HepG2 (cell line): ENCODE measurements around the gene GPC6. TPM values are rescaled to one million over a fixed set of nuclear protein-coding genes. Genes with fewer than 3 reads are reported as not detected.

Experiments used
- ATAC-seq: fragments of 200-7000 bp; cut with Tn5 transposase; 3 replicates; pipeline ENCODE4 v1.9.1; 2020; ENCODE audit warnings: mild to moderate bottlenecking, moderate library complexity
- BruUV-seq: library from RNA; stranded (reverse); fragments of 400-500 nt; replicated peaks from 2 replicates; lab custom pipeline; 2021; lab: Mats Ljungman, UMichigan
- CTCF ChIA-PET: fragments of 300-600 bp; formaldehyde crosslinking; extraction: SDS; loops from one replicate; lab custom pipeline; 2021; ENCODE audit warnings: low total read pairs, inconsistent platforms, low intra/inter-chr PET ratio; lab: Yijun Ruan, JAX
- POLR2A ChIA-PET: fragments of 350-600 bp; sonication (Branson Sonifier 250); formaldehyde crosslinking; loops from one replicate; lab custom pipeline; 2020; ENCODE audit warnings: antibody characterized with exemption, inconsistent platforms; lab: Yijun Ruan, JAX
- DNase-seq: peaks from one replicate; pipeline ENCODE4 v3.0.0-alpha.2; 2015; ENCODE audit warnings: low spot score
- FAIRE-seq: peaks from 3 replicates; lab custom pipeline; 2011; peaks lifted over from hg19 to GRCh38; lab: Jason Lieb, UNC
- H2AFZ ChIP-seq: one replicate; pipeline ENCODE4 v1.6.1; 2011; ENCODE audit warnings: low read length, inconsistent platforms
- H3K27ac ChIP-seq: fragments of 300-600 bp; 3 replicates; pipeline ENCODE4 v1.8.0; 2011; ENCODE audit warnings: mixed run types, mild to moderate bottlenecking, mixed read lengths, low read length, inconsistent platforms; ENCODE audit not compliant: insufficient read depth; ENCODE audit errors: extremely low read length
- H3K27me3 ChIP-seq, 2 experiments: fragments of 200-600 bp in 1 of 2; 2 replicates in 1 of 2; 3 replicates in 1 of 2; pipeline versions ENCODE4 v1.6.0 to v1.8.0; 2011; ENCODE audit warnings: low read length in 2 of 2, mild to moderate bottlenecking in 2 of 2, moderate library complexity in 2 of 2, inconsistent platforms in 1 of 2; ENCODE audit not compliant: insufficient read depth in 2 of 2, control insufficient read depth in 1 of 2
- H3K36me3 ChIP-seq, 2 experiments: fragments of 200-600 bp in 1 of 2; replicated peaks in 1 of 2; 2 replicates in 1 of 2; 3 replicates in 1 of 2; pipeline versions ENCODE4 v1.5.1 to v1.8.0; 2011; ENCODE audit warnings: low read length in 2 of 2, inconsistent platforms in 1 of 2; ENCODE audit not compliant: insufficient read depth in 2 of 2, control insufficient read depth in 1 of 2
- H3K4me1 ChIP-seq: 2 replicates; pipeline ENCODE4 v1.5.1; 2012; ENCODE audit warnings: low read length, inconsistent platforms; ENCODE audit not compliant: insufficient read depth
- H3K4me2 ChIP-seq: 2 replicates; pipeline ENCODE4 v1.6.0; 2011; ENCODE audit warnings: low read depth, low read length, inconsistent platforms
- H3K4me3 ChIP-seq, 3 experiments: fragments of 200-600 bp in 1 of 3; sonication (generic), shearing (Covaris generic) in 1 of 3; replicated peaks in 1 of 3; 2 replicates each; pipeline ENCODE4 v1.5.1; 2011 to 2016; ENCODE audit warnings: low read length in 3 of 3, inconsistent platforms in 2 of 3, low read depth in 2 of 3, mild to moderate bottlenecking in 2 of 3, control low read depth in 1 of 3, mixed read lengths in 1 of 3; ENCODE audit not compliant: insufficient read depth in 1 of 3
- H3K79me2 ChIP-seq: one replicate; pipeline ENCODE4 v1.6.1; 2011; ENCODE audit warnings: low read length, inconsistent platforms; ENCODE audit not compliant: insufficient read depth
- H3K9ac ChIP-seq: 2 replicates; pipeline ENCODE4 v1.6.0; 2011; ENCODE audit warnings: mild to moderate bottlenecking, low read depth, low read length, inconsistent platforms; ENCODE audit not compliant: insufficient read depth
- H3K9me3 ChIP-seq: 2 replicates; pipeline ENCODE4 v1.5.1; 2012; ENCODE audit warnings: mild to moderate bottlenecking, low read length
- H4K20me1 ChIP-seq: 2 replicates; pipeline ENCODE4 v1.6.0; 2011; ENCODE audit warnings: inconsistent platforms, mild to moderate bottlenecking, low read length, moderate library complexity; ENCODE audit not compliant: insufficient read depth
- CENPX ChIP-seq: sonication (generic); formaldehyde crosslinking; IDR thresholded peaks from 2 replicates; pipeline ENCODE4 v1.9.0; 2021; ENCODE audit warnings: mild to moderate bottlenecking, missing genetic modification reagents, moderate library complexity
- ETV5 ChIP-seq: IDR thresholded peaks from 2 replicates; pipeline ENCODE4 v1.6.1; 2018; ENCODE audit warnings: missing biosample characterization, missing genetic modification reagents, inconsistent platforms, borderline replicate concordance
- HMGA1 ChIP-seq: sonication (generic); formaldehyde crosslinking; conservative IDR thresholded peaks from 2 replicates; pipeline ENCODE4 v1.4.0; 2020; ENCODE audit warnings: missing genetic modification reagents
- HNRNPH1 ChIP-seq: fragments of 200-400 bp; formaldehyde crosslinking; optimal IDR thresholded peaks from 2 replicates; pipeline ENCODE3; 2017; ENCODE audit warnings: mild to moderate bottlenecking, low read depth, low read length
- KLF13 ChIP-seq: sonication (generic); formaldehyde crosslinking; IDR thresholded peaks from 2 replicates; pipeline ENCODE4 v1.4.0; 2020; ENCODE audit warnings: mild to moderate bottlenecking, missing genetic modification reagents
- MTA3 ChIP-seq: sonication (generic); formaldehyde crosslinking; IDR thresholded peaks from 2 replicates; pipeline ENCODE4 v1.4.0; 2020; ENCODE audit warnings: missing genetic modification reagents
- NFATC3 ChIP-seq: sonication (generic); formaldehyde crosslinking; IDR thresholded peaks from 2 replicates; pipeline ENCODE4 v1.5.1; 2020; ENCODE audit warnings: mild to moderate bottlenecking, missing genetic modification reagents
- PRPF4 ChIP-seq: fragments of 200-400 bp; formaldehyde crosslinking; IDR thresholded peaks from 2 replicates; pipeline ENCODE4 v1.6.1; 2016; ENCODE audit warnings: low read length, low read depth; ENCODE audit not compliant: poor library complexity, severe bottlenecking
- SAFB2 ChIP-seq: sonication (generic); formaldehyde crosslinking; IDR thresholded peaks from 2 replicates; pipeline ENCODE4 v1.5.1; 2020; ENCODE audit warnings: missing genetic modification reagents, low read depth, mild to moderate bottlenecking, borderline replicate concordance
- TOPORS ChIP-seq: sonication (generic); formaldehyde crosslinking; IDR thresholded peaks from 2 replicates; pipeline ENCODE4 v1.8.0; 2023; ENCODE audit warnings: mild to moderate bottlenecking, missing genetic modification reagents
- ZBTB1 ChIP-seq: sonication (generic); formaldehyde crosslinking; IDR thresholded peaks from 2 replicates; pipeline ENCODE4 v1.4.0; 2020; ENCODE audit warnings: missing genetic modification reagents, borderline replicate concordance
- ZNF10 ChIP-seq: sonication (generic); formaldehyde crosslinking; IDR thresholded peaks from 2 replicates; pipeline ENCODE4 v1.4.0; 2020; ENCODE audit warnings: mild to moderate bottlenecking, low read depth, missing genetic modification reagents, borderline replicate concordance
- ZNF737 ChIP-seq: sonication (generic); formaldehyde crosslinking; IDR thresholded peaks from 2 replicates; pipeline ENCODE4 v1.5.0; 2020; ENCODE audit warnings: missing genetic modification reagents, mild to moderate bottlenecking, borderline replicate concordance
- WGBS: methylation state at CpG from one replicate; pipeline ENCODE4 v1.1.6; 2017; ENCODE audit warnings: low lambda C conversion rate; 5-methylcytosine and 5-hydroxymethylcytosine counted together
- in situ Hi-C: cut with HindIII; loops from 2 replicates; pipeline ENCODE4 v1.10.0; 2017; ENCODE audit warnings: low pct_unique_long_range_greater_than_20kb; ENCODE audit not compliant: extremely low pct_ligation_motif_present
- intact Hi-C: fragments of 100-400 bp; cut with micrococcal nuclease; formaldehyde crosslinking; loops from one replicate; pipeline ENCODE4 v1.10.0; 2022; ENCODE audit not compliant: unreplicated experiment
- polyA plus RNA-seq, 8 experiments: library from polyadenylated mRNA; depleted of rRNA in 3 of 8; stranded (reverse) in 7 of 8; unstranded in 1 of 8; fragments of >200 nt; fragmentation: Illumina TruSeq in 4 of 8; extraction: Trizol in 4 of 8; gene quantifications; 2 replicates each; pipeline versions ENCODE4 v1.2.1 to v1.2.3, GENCODE V29; 2011 to 2016; ENCODE audit warnings: low read depth in 4 of 8, missing spikeins in 1 of 8, mixed read lengths in 1 of 8; ENCODE audit not compliant: insufficient read depth in 1 of 8
- total RNA-seq, 5 experiments: library from RNA; depleted of rRNA; stranded (reverse); fragments of >200 nt; fragmentation: Illumina TruSeq; extraction: Trizol; gene quantifications; 2 replicates each; pipeline ENCODE4 v1.2.3, GENCODE V29; 2016; ENCODE audit warnings: low read depth in 1 of 5
- TF ChIP-seq, protein P1 (sequence below): sonication (generic); formaldehyde crosslinking; IDR thresholded peaks from 2 replicates; pipeline ENCODE4 v1.4.0; 2020; ENCODE audit warnings: missing genetic modification reagents
- TF ChIP-seq, protein P2 (sequence below): sonication (generic); formaldehyde crosslinking; IDR thresholded peaks from 2 replicates; pipeline ENCODE4 v1.4.0; 2020; ENCODE audit warnings: missing genetic modification reagents
- TF ChIP-seq, protein P3 (sequence below): sonication (generic); formaldehyde crosslinking; IDR thresholded peaks from 2 replicates; pipeline ENCODE4 v1.5.0; 2020; ENCODE audit warnings: missing genetic modification reagents

Gene GPC6
- total and polyA plus RNA-seq, 2 of the 13 experiments (the other 11 are each of a cell fraction or from before 2014, with no cell fraction given) = 24.5 to 33.9 TPM

DNA sequence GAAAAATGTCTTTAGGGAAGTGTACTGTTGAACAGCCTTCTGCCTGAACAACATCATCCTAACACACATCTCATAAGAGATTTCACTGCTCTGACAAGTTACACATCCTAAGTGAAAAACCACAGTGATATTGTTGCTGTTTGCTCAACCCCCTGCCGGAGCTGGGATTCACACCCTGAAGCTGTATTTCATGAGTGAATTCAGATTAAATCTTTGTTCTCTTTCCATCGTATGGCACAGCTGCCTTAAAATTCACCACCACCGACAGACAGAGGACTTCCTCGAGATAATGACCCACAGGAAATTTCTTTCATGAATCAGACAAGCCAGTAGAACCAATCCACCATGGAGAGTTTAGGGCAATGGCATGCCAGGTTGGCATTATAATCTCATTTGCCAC lies 972.1 kb downstream of the GPC6 start:
- Histone ChIP-seq H2AFZ (no peak overlapping the region), H3K79me2 (no peaks in the 10 kb centered on the region), H3K36me3 (no peaks in the 10 kb centered on the region), H3K4me3 (no peak overlapping the region), H3K27me3 (no peaks in the 10 kb centered on the region), H4K20me1 (no peaks in the 10 kb centered on the region), H3K9me3 (no peaks in the 10 kb centered on the region)
- no TSS peak for BruUV-seq
- in situ Hi-C loops = loop anchor here (25.0 kb wide), 1 partner anchor 961 kb away; the partner anchor contains the start of gene GPC6
- no peak for DNase-seq
- TF ChIP-seq, protein P1, sequence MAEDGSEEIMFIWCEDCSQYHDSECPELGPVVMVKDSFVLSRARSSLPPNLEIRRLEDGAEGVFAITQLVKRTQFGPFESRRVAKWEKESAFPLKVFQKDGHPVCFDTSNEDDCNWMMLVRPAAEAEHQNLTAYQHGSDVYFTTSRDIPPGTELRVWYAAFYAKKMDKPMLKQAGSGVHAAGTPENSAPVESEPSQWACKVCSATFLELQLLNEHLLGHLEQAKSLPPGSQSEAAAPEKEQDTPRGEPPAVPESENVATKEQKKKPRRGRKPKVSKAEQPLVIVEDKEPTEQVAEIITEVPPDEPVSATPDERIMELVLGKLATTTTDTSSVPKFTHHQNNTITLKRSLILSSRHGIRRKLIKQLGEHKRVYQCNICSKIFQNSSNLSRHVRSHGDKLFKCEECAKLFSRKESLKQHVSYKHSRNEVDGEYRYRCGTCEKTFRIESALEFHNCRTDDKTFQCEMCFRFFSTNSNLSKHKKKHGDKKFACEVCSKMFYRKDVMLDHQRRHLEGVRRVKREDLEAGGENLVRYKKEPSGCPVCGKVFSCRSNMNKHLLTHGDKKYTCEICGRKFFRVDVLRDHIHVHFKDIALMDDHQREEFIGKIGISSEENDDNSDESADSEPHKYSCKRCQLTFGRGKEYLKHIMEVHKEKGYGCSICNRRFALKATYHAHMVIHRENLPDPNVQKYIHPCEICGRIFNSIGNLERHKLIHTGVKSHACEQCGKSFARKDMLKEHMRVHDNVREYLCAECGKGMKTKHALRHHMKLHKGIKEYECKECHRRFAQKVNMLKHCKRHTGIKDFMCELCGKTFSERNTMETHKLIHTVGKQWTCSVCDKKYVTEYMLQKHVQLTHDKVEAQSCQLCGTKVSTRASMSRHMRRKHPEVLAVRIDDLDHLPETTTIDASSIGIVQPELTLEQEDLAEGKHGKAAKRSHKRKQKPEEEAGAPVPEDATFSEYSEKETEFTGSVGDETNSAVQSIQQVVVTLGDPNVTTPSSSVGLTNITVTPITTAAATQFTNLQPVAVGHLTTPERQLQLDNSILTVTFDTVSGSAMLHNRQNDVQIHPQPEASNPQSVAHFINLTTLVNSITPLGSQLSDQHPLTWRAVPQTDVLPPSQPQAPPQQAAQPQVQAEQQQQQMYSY = no peak
- no peak for TF ChIP-seq ZBTB1 (CRISPR knock-in tag)
- TF ChIP-seq HMGA1 (CRISPR knock-in tag) = no peak
- TF ChIP-seq SAFB2 (CRISPR knock-in tag) = no peak
- TF ChIP-seq, protein P2, sequence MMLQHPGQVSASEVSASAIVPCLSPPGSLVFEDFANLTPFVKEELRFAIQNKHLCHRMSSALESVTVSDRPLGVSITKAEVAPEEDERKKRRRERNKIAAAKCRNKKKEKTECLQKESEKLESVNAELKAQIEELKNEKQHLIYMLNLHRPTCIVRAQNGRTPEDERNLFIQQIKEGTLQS (CRISPR knock-in tag) = no peak
- no peak for TF ChIP-seq PRPF4
- TF ChIP-seq ZNF737 (CRISPR knock-in tag) = no peak
- TF ChIP-seq ETV5 = no peak
- no peak for TF ChIP-seq MTA3
- TF ChIP-seq TOPORS (CRISPR knock-in tag) = no peak
- no peak for TF ChIP-seq CENPX (CRISPR knock-in tag)
- no peak for TF ChIP-seq HNRNPH1
- TF ChIP-seq, protein P3, sequence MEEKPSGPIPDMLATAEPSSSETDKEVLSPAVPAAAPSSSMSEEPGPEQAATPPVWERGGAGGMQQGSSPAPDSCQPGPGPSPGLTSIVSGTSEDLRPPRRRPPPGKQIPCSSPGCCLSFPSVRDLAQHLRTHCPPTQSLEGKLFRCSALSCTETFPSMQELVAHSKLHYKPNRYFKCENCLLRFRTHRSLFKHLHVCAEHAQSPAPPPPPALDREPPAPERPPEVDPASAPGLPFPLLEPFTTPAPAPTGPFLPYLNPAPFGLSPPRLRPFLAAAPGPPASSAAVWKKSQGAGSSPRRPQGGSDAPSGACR (CRISPR knock-in tag) = no peak
- TF ChIP-seq NFATC3 = no peak
- TF ChIP-seq ZNF10 (CRISPR knock-in tag) = no peak
- no peak for TF ChIP-seq KLF13
- TF ChIP-seq, all 625 proteins: peak for 0
- FAIRE-seq = no peak
- no peak overlapping the region for H3K27ac ChIP-seq
- intact Hi-C loops = no loop called here
- 98% methylated on average over 4 of the region's 4 CpGs for WGBS
- H3K4me1 ChIP-seq = no peaks in the 10 kb centered on the region
- no peak overlapping the region for H3K9ac ChIP-seq
- CTCF ChIA-PET = no interaction called here
- no peak for ATAC-seq
- no peak overlapping the region for H3K4me2 ChIP-seq
- POLR2A ChIA-PET = no interaction called here
